Body of pancreas (tissue), 4 donors: Measurements from ENCODE around the gene AGK. TPM values are rescaled to one million over a fixed set of nuclear protein-coding genes. Genes with fewer than 3 reads are reported as not detected.
"Not testable (repeated sequence)": the region's sequence is repeated elsewhere in the genome, so short reads cannot be mapped to it uniquely, and the experiment has no call there.

ENCODE experiments used
- ATAC-seq: fragments of 150-250 bp; one replicate; pipeline ENCODE4 v1.9.1; 2016
- DNase-seq, 4 donors: peaks; one replicate each; pipeline ENCODE4 v3.0.0-alpha.2; 2019
- H3K27ac ChIP-seq, 4 donors: fragments of 200-600 bp; sonication (generic); 1 replicate in 3 of 4; 2 replicates in 1 of 4; pipeline versions ENCODE4 v1.5.1 to v1.6.1; 2016 to 2019; ENCODE audit warnings: mild to moderate bottlenecking in 1 of 4, mixed read lengths in 1 of 4, moderate library complexity in 1 of 4
- H3K27me3 ChIP-seq, 2 donors: fragments of 200-600 bp; sonication (generic); one replicate each; pipeline ENCODE4 v1.6.0; 2016; ENCODE audit warnings: mild to moderate bottlenecking in 1 of 2
- H3K36me3 ChIP-seq, 2 donors: fragments of 200-600 bp; sonication (generic); replicated peaks in 1 of 2; 2 replicates each; pipeline ENCODE4 v1.5.1; 2016; ENCODE audit warnings: low read depth in 2 of 2; ENCODE audit not compliant: insufficient read depth in 1 of 2
- H3K4me1 ChIP-seq: fragments of 200-600 bp; sonication (generic); one replicate; pipeline ENCODE4 v1.6.0; 2016
- H3K4me3 ChIP-seq, 2 donors: fragments of 200-600 bp; sonication (generic); 1 replicate in 1 of 2; 2 replicates in 1 of 2; pipeline ENCODE4 v1.5.1; 2016 to 2019
- H3K9me3 ChIP-seq, 3 donors: fragments of 200-600 bp; sonication (generic); 1 replicate in 2 of 3; 2 replicates in 1 of 3; pipeline ENCODE4 v1.5.1; 2016
- CTCF ChIP-seq, 7 experiments: fragments of 450-650 bp in 4 of 7; fragments of 200-600 bp in 3 of 7; sonication (generic) in 3 of 7; IDR thresholded peaks; one replicate each; pipeline ENCODE4 v1.5.1; 2016 to 2019; ENCODE audit warnings: antibody characterized with exemption in 7 of 7
- POLR2A ChIP-seq, 3 donors: fragments of 450-650 bp; IDR thresholded peaks; one replicate each; pipeline ENCODE4 v1.6.1; 2016; ENCODE audit warnings: antibody characterized with exemption in 3 of 3, mild to moderate bottlenecking in 2 of 3
- whole genome bisulfite sequencing, 2 donors: methylation state at CpG; one replicate each; pipeline ENCODE4 v1.1.5; 2017; 5-methylcytosine and 5-hydroxymethylcytosine counted together
- intact Hi-C: fragments of 100-400 bp; cut with DNase I; formaldehyde crosslinking; loops from one replicate; pipeline ENCODE4 v1.15.1; 2023
- total RNA-seq, 2 donors: library from RNA; depleted of rRNA; stranded (reverse); fragments of >200 nt; gene quantifications; one replicate each; pipeline ENCODE4 v1.1.0, GENCODE V29; 2016

Gene AGK
- total RNA-seq, 2 donors from 2014 or later: 12.7 to 30.7 TPM

- intact Hi-C loops: no loop called here
- Histone ChIP-seq H3K9me3 (peaks cover 0 to 12% (median 0%) of the 10 kb centered on the region in 3 donors), H3K27me3 (no peaks in the 10 kb centered on the region), H3K4me3 (no peak overlapping the region), H3K4me1 (no peaks in the 10 kb centered on the region), H3K27ac (no peak overlapping the region), H3K36me3 (no peaks in the 10 kb centered on the region)
- no peak for TF ChIP-seq POLR2A (IDR thresholded peaks at IDR 0.05)
- TF ChIP-seq CTCF (IDR thresholded peaks at IDR 0.05): no peak
- no peak for ATAC-seq
- no peak for DNase-seq
- 88 to 92% methylated on average over 2 of the region's 2 CpGs for WGBS, 2 donors
Measured at GRCh38 chr7:141575654-141576448, 24.6 kb downstream of the AGK start.

GRCh38 chr7:141577043-141577839, 26.0 kb downstream of the AGK start:
- intact Hi-C loops: no loop called here
- TF ChIP-seq POLR2A (IDR thresholded peaks at IDR 0.05): no peak
- no peak overlapping the region for H3K27ac ChIP-seq
- H3K4me1 ChIP-seq: no peaks in the 10 kb centered on the region
- no peak for ATAC-seq
- no peak for DNase-seq
- no peak overlapping the region for H3K4me3 ChIP-seq
- peaks cover 0 to 12% (median 0%) of the 10 kb centered on the region in 3 donors for H3K9me3 ChIP-seq
- H3K36me3 ChIP-seq: no peaks in the 10 kb centered on the region
- WGBS, 2 donors: 97 to 98% methylated on average over 6 of the region's 6 CpGs
- H3K27me3 ChIP-seq: no peaks in the 10 kb centered on the region

GRCh38 chr7:141579953-141580352, 28.7 kb downstream of the AGK start:
- DNase-seq, ATAC-seq, H3K4me3 ChIP-seq, intact Hi-C loops, H3K4me1 ChIP-seq, H3K27me3 ChIP-seq, H3K36me3 ChIP-seq, H3K27ac ChIP-seq: not testable (repeated sequence)
- H3K9me3 ChIP-seq: peaks cover 0 to 12% (median 0%) of the 10 kb centered on the region in 3 donors
- WGBS, 2 donors: 94 to 95% methylated on average over 5 of the region's 5 CpGs

GRCh38 chr7:141582063-141582462, 30.9 kb downstream of the AGK start:
- DNase-seq, H3K27me3 ChIP-seq, H3K4me1 ChIP-seq, intact Hi-C loops, H3K4me3 ChIP-seq, H3K36me3 ChIP-seq, H3K27ac ChIP-seq, ATAC-seq: not testable (repeated sequence)
- 95 to 98% methylated on average over 7 of the region's 7 CpGs for WGBS, 2 donors
- peaks cover 0 to 12% (median 0%) of the 10 kb centered on the region in 3 donors for H3K9me3 ChIP-seq

- H3K27ac ChIP-seq: no peak overlapping the region
- H3K36me3 ChIP-seq: no peaks in the 10 kb centered on the region
- no peak for ATAC-seq
- 70 to 91% methylated on average over 3 of the region's 3 CpGs for WGBS, 2 donors
- TF ChIP-seq POLR2A (IDR thresholded peaks at IDR 0.05): no peak
- no peak for TF ChIP-seq CTCF (IDR thresholded peaks at IDR 0.05)
- peaks cover 0 to 3% (median 0%) of the 10 kb centered on the region in 3 donors for H3K9me3 ChIP-seq
- H3K27me3 ChIP-seq: no peaks in the 10 kb centered on the region
- intact Hi-C loops: no loop called here
- no peak for DNase-seq
- no peak overlapping the region for H3K4me3 ChIP-seq
- no peaks in the 10 kb centered on the region for H3K4me1 ChIP-seq
Measured at GRCh38 chr7:141584935-141585334, 33.7 kb downstream of the AGK start.
